GM23338 (cell line): ENCODE data around the gene NHS. TPM values are rescaled to one million over a fixed set of nuclear protein-coding genes. Genes with fewer than 3 reads are reported as not detected.

Source experiments
- ATAC-seq: fragments of 200-7000 bp; cut with Tn5 transposase; 3 replicates; pipeline ENCODE4 v1.9.1; 2020
- DNase-seq: peaks from one replicate; pipeline ENCODE4 v3.0.0-alpha.2; 2015; ENCODE audit warnings: low spot score
- H2AFZ ChIP-seq: fragments of 200-600 bp; sonication (generic); 2 replicates; pipeline ENCODE4 v1.8.0; 2016; ENCODE audit warnings: antibody characterized with exemption, mild to moderate bottlenecking, moderate library complexity
- H3F3A ChIP-seq: fragments of 200-600 bp; sonication (generic); replicated peaks from 2 replicates; pipeline ENCODE4 v1.8.0; 2017; ENCODE audit warnings: antibody characterized with exemption, mixed run types, low read depth
- H3K27ac ChIP-seq: fragments of 200-600 bp; sonication (generic); 2 replicates; pipeline ENCODE4 v1.6.1; 2016; ENCODE audit warnings: low read depth
- H3K27me3 ChIP-seq: fragments of 200-600 bp; sonication (generic); 2 replicates; pipeline ENCODE4 v1.8.0; 2016; ENCODE audit warnings: mild to moderate bottlenecking, mixed run types, moderate library complexity; ENCODE audit not compliant: insufficient read depth
- H3K36me3 ChIP-seq: fragments of 200-600 bp; sonication (generic); 2 replicates; pipeline ENCODE4 v1.8.0; 2016; ENCODE audit warnings: mild to moderate bottlenecking; ENCODE audit not compliant: insufficient read depth
- H3K4me1 ChIP-seq: fragments of 200-600 bp; sonication (generic); 2 replicates; pipeline ENCODE4 v1.8.0; 2016; ENCODE audit warnings: mild to moderate bottlenecking, moderate library complexity; ENCODE audit not compliant: insufficient read depth
- H3K4me2 ChIP-seq: fragments of 200-600 bp; sonication (generic); 2 replicates; pipeline ENCODE4 v1.7.1; 2017; ENCODE audit warnings: mixed run types
- H3K4me3 ChIP-seq: fragments of 200-600 bp; sonication (generic); 2 replicates; pipeline ENCODE4 v1.6.1; 2016; ENCODE audit warnings: mixed run types
- H3K79me2 ChIP-seq: fragments of 200-600 bp; sonication (generic); replicated peaks from 2 replicates; pipeline ENCODE4 v1.8.0; 2017; ENCODE audit warnings: mild to moderate bottlenecking; ENCODE audit not compliant: insufficient read depth
- H3K9me2 ChIP-seq: fragments of 200-600 bp; sonication (generic); 2 replicates; pipeline ENCODE4 v1.8.0; 2017; ENCODE audit not compliant: insufficient read depth
- H4K20me1 ChIP-seq: fragments of 200-600 bp; sonication (generic); replicated peaks from 2 replicates; pipeline ENCODE4 v1.8.0; 2017; ENCODE audit warnings: mild to moderate bottlenecking; ENCODE audit not compliant: insufficient read depth
- H3K27ac Mint-ChIP-seq: 2 replicates; pipeline ENCODE4 v1.8.0; 2020; ENCODE audit warnings: inconsistent platforms, mild to moderate bottlenecking, moderate library complexity, mixed read lengths
- H3K27me3 Mint-ChIP-seq: 3 replicates; pipeline ENCODE4 v1.8.0; 2022; ENCODE audit warnings: low read depth, mild to moderate bottlenecking, moderate library complexity, mixed read lengths, inconsistent platforms; ENCODE audit not compliant: insufficient read depth, poor library complexity
- H3K36me3 Mint-ChIP-seq: 3 replicates; pipeline ENCODE4 v1.8.0; 2021; ENCODE audit warnings: low read depth, mild to moderate bottlenecking, inconsistent platforms, moderate library complexity, mixed read lengths
- H3K4me1 Mint-ChIP-seq: 3 replicates; pipeline ENCODE4 v1.8.0; 2020; ENCODE audit warnings: mild to moderate bottlenecking, inconsistent platforms, mixed read lengths
- H3K4me3 Mint-ChIP-seq: 3 replicates; pipeline ENCODE4 v1.8.0; 2021; ENCODE audit warnings: moderate library complexity, mild to moderate bottlenecking, inconsistent platforms, mixed read lengths
- H3K9me3 Mint-ChIP-seq: 3 replicates; pipeline ENCODE4 v1.8.0; 2020; ENCODE audit warnings: moderate library complexity, mild to moderate bottlenecking, inconsistent platforms, mixed read lengths
- JUNB ChIP-seq: IDR thresholded peaks from one replicate; pipeline ENCODE4 v1.6.1; 2016; ENCODE audit warnings: antibody characterized with exemption; ENCODE audit not compliant: unreplicated experiment
- NANOG ChIP-seq: IDR thresholded peaks from 2 replicates; pipeline ENCODE4 v1.6.1; 2016; ENCODE audit warnings: antibody characterized with exemption, borderline replicate concordance
- POLR2AphosphoS5 ChIP-seq: IDR thresholded peaks from 2 replicates; pipeline ENCODE4 v1.6.1; 2016; ENCODE audit warnings: antibody characterized with exemption, low read depth
- STAT1 ChIP-seq: IDR thresholded peaks from one replicate; pipeline ENCODE4 v1.6.1; 2016; ENCODE audit warnings: antibody characterized with exemption; ENCODE audit not compliant: unreplicated experiment
- ZNF114 ChIP-seq: fragments of 250-450 bp; sonication (Bioruptor Pico); IDR thresholded peaks from 2 replicates; pipeline ENCODE4 v1.5.0; 2020; ENCODE audit warnings: mild to moderate bottlenecking, moderate library complexity
- polyA plus RNA-seq: library from polyadenylated mRNA; unstranded; fragments of >200 nt; fragmentation: Nextera tagmentation; extraction: Ambion mirVana; gene quantifications from 2 replicates; pipeline ENCODE4 v1.2.1, GENCODE V29; 2016
- total RNA-seq: library from RNA; depleted of rRNA; stranded (reverse); fragments of >200 nt; shearing (Covaris generic); gene quantifications from 2 replicates; pipeline ENCODE4 v1.2.3, GENCODE V29; 2014
- TF ChIP-seq, protein P1 (sequence below): fragments of 250-450 bp; sonication (Bioruptor Pico); IDR thresholded peaks from 2 replicates; pipeline ENCODE4 v1.5.0; 2020; ENCODE audit warnings: mild to moderate bottlenecking, moderate library complexity
- TF ChIP-seq, protein P2 (sequence below): IDR thresholded peaks from 2 replicates; pipeline ENCODE4 v1.6.1; 2016; ENCODE audit warnings: antibody characterized with exemption

Gene NHS
- total and polyA plus RNA-seq, 2 experiments from 2014 or later, result 1.8 to 8.2 TPM

DNA sequence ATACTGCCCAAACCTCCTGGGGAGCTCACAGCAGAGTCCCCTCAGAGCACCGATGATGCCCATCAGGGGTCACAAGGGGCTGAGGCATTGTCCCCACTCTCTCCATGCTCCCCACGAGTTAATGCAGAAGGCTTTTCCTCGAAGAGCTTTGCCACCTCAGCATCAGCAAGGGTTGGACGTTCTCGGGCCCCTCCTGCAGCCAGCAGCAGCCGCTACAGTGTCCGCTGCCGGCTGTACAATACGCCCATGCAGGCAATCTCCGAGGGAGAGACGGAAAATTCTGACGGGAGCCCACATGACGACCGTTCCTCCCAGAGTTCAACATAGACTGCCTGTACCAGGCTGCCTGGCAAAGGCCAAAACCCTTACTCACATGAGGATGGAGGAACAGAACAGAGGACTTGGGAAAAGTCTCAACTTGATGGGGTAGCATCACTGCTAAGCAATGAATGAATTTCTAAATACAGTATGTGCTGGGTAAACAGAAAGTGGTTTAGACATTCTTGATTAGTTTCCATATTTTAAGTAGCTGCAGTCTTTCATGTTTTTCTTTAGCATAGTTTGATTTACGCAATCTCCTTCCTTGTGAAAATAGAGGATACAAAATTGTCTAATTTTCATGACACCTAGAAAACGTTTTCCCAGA lies 357.3 kb downstream of the NHS start (continued):
- TF ChIP-seq, protein P1, sequence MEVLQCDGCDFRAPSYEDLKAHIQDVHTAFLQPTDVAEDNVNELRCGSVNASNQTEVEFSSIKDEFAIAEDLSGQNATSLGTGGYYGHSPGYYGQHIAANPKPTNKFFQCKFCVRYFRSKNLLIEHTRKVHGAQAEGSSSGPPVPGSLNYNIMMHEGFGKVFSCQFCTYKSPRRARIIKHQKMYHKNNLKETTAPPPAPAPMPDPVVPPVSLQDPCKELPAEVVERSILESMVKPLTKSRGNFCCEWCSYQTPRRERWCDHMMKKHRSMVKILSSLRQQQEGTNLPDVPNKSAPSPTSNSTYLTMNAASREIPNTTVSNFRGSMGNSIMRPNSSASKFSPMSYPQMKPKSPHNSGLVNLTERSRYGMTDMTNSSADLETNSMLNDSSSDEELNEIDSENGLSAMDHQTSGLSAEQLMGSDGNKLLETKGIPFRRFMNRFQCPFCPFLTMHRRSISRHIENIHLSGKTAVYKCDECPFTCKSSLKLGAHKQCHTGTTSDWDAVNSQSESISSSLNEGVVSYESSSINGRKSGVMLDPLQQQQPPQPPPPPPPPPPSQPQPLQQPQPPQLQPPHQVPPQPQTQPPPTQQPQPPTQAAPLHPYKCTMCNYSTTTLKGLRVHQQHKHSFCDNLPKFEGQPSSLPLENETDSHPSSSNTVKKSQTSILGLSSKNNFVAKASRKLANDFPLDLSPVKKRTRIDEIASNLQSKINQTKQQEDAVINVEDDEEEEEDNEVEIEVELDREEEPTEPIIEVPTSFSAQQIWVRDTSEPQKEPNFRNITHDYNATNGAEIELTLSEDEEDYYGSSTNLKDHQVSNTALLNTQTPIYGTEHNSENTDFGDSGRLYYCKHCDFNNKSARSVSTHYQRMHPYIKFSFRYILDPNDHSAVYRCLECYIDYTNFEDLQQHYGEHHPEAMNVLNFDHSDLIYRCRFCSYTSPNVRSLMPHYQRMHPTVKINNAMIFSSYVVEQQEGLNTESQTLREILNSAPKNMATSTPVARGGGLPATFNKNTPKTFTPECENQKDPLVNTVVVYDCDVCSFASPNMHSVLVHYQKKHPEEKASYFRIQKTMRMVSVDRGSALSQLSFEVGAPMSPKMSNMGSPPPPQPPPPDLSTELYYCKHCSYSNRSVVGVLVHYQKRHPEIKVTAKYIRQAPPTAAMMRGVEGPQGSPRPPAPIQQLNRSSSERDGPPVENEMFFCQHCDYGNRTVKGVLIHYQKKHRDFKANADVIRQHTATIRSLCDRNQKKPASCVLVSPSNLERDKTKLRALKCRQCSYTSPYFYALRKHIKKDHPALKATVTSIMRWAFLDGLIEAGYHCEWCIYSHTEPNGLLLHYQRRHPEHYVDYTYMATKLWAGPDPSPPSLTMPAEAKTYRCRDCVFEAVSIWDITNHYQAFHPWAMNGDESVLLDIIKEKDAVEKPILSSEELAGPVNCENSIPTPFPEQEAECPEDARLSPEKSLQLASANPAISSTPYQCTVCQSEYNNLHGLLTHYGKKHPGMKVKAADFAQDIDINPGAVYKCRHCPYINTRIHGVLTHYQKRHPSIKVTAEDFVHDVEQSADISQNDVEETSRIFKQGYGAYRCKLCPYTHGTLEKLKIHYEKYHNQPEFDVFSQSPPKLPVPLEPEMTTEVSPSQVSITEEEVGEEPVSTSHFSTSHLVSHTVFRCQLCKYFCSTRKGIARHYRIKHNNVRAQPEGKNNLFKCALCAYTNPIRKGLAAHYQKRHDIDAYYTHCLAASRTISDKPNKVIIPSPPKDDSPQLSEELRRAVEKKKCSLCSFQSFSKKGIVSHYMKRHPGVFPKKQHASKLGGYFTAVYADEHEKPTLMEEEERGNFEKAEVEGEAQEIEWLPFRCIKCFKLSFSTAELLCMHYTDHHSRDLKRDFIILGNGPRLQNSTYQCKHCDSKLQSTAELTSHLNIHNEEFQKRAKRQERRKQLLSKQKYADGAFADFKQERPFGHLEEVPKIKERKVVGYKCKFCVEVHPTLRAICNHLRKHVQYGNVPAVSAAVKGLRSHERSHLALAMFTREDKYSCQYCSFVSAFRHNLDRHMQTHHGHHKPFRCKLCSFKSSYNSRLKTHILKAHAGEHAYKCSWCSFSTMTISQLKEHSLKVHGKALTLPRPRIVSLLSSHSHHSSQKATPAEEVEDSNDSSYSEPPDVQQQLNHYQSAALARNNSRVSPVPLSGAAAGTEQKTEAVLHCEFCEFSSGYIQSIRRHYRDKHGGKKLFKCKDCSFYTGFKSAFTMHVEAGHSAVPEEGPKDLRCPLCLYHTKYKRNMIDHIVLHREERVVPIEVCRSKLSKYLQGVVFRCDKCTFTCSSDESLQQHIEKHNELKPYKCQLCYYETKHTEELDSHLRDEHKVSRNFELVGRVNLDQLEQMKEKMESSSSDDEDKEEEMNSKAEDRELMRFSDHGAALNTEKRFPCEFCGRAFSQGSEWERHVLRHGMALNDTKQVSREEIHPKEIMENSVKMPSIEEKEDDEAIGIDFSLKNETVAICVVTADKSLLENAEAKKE, result no peak
- TF ChIP-seq POLR2AphosphoS5, result no peak

DNA sequence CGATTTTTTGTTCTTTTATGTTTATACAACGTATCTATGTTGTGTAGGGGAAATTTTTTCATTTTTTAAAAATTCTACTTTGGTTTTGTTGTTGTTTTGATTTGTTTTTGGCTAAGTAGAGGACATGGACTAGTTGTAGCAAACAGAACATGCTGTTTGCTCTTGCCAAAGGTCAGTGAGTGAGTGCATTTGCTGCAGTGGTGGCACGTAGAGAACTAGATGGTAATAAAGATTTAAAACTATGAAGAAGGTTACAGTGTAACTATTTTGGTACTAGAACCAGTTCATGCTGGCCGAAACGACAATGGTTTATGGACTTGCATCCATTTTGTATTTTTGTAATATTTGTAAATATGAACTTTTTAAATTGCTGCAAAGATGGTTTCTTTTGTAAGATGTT lies 360.4 kb downstream of the NHS start:
- DNase-seq (no peak), ATAC-seq (no peak)
- Mint-ChIP-seq H3K9me3 (no peaks in the 10 kb centered on the region), H3K36me3 (peaks cover 3% of the 10 kb centered on the region; the same call in 1 of the 3 replicates), H3K27ac (no peak overlapping the region), H3K4me3 (no peak overlapping the region), H3K4me1 (peaks cover 14% of the 10 kb centered on the region; the same call in 2 of the 3 replicates), H3K27me3 (peaks cover 20% of the 10 kb centered on the region)
- H3F3A ChIP-seq, result no peaks in the 10 kb centered on the region
- H3K4me2 ChIP-seq, result no peak overlapping the region
- no peak overlapping the region for H3K4me3 ChIP-seq
- no peaks in the 10 kb centered on the region for H3K79me2 ChIP-seq
- no peaks in the 10 kb centered on the region for H3K36me3 ChIP-seq
- H3K9me2 ChIP-seq, result no peaks in the 10 kb centered on the region
- no peaks in the 10 kb centered on the region for H3K4me1 ChIP-seq
- peaks cover 24% of the 10 kb centered on the region for H3K27me3 ChIP-seq
- no peak overlapping the region for H3K27ac ChIP-seq
- TF ChIP-seq JUNB, result no peak
- no peak for TF ChIP-seq STAT1
- TF ChIP-seq, protein P2, sequence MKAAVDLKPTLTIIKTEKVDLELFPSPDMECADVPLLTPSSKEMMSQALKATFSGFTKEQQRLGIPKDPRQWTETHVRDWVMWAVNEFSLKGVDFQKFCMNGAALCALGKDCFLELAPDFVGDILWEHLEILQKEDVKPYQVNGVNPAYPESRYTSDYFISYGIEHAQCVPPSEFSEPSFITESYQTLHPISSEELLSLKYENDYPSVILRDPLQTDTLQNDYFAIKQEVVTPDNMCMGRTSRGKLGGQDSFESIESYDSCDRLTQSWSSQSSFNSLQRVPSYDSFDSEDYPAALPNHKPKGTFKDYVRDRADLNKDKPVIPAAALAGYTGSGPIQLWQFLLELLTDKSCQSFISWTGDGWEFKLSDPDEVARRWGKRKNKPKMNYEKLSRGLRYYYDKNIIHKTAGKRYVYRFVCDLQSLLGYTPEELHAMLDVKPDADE, result no peak
- TF ChIP-seq ZNF114, result no peak
- no peak for TF ChIP-seq NANOG
- H2AFZ ChIP-seq, result no peak overlapping the region
- no peaks in the 10 kb centered on the region for H4K20me1 ChIP-seq
